Stimulated activated naive CD8-positive, alpha-beta T cell treated with anti-CD3 and anti-CD28 coated beads, Interleukin-15, Interleukin-2, amounts not matched to agents 100 ng/mL and 50 ng/mL, for 24 hours (primary cell): Measurements from ENCODE around the gene CLDN20.

Source experiments
- H3K27ac Mint-ChIP-seq: one replicate; pipeline ENCODE4 v1.8.0; 2021; ENCODE audit warnings: mild to moderate bottlenecking, mixed read lengths
- H3K27me3 Mint-ChIP-seq: one replicate; pipeline ENCODE4 v1.8.0; 2021; ENCODE audit warnings: mixed read lengths
- H3K36me3 Mint-ChIP-seq: one replicate; pipeline ENCODE4 v1.8.0; 2021; ENCODE audit warnings: low read depth, mixed read lengths
- H3K4me1 Mint-ChIP-seq: one replicate; pipeline ENCODE4 v1.8.0; 2021; ENCODE audit warnings: low read depth, mixed read lengths
- H3K4me3 Mint-ChIP-seq: one replicate; pipeline ENCODE4 v1.8.0; 2021; ENCODE audit warnings: mild to moderate bottlenecking, mixed read lengths
- H3K9me3 Mint-ChIP-seq: one replicate; pipeline ENCODE4 v1.8.0; 2021; ENCODE audit warnings: mixed read lengths

CLDN20 gene

GRCh38 chr6:155271145-155271544, 7.3 kb downstream of the CLDN20 start:
- H3K9me3 Mint-ChIP-seq, result no peaks in the 10 kb centered on the region
- H3K4me1 Mint-ChIP-seq, result peaks cover 12% of the 10 kb centered on the region
- H3K27ac Mint-ChIP-seq, result no peak overlapping the region
- H3K36me3 Mint-ChIP-seq, result peaks cover 44% of the 10 kb centered on the region
- no peak overlapping the region for H3K4me3 Mint-ChIP-seq
- H3K27me3 Mint-ChIP-seq, result no peaks in the 10 kb centered on the region

GRCh38 chr6:155272353-155273232, 8.8 kb downstream of the CLDN20 start:
- Mint-ChIP-seq H3K4me3 (no peak overlapping the region), H3K27me3 (no peaks in the 10 kb centered on the region), H3K9me3 (no peaks in the 10 kb centered on the region), H3K27ac (no peak overlapping the region), H3K36me3 (peaks cover 47% of the 10 kb centered on the region), H3K4me1 (peaks cover 12% of the 10 kb centered on the region)

GRCh38 chr6:155273431-155273830, 9.6 kb downstream of the CLDN20 start:
- Mint-ChIP-seq H3K9me3 (no peaks in the 10 kb centered on the region), H3K36me3 (peaks cover 45% of the 10 kb centered on the region), H3K4me1 (peaks cover 6% of the 10 kb centered on the region), H3K27ac (peak overlapping the region; percentile 21), H3K27me3 (no peaks in the 10 kb centered on the region), H3K4me3 (no peak overlapping the region)

GRCh38 chr6:155274106-155274505, 10.3 kb downstream of the CLDN20 start:
- H3K27me3 Mint-ChIP-seq, result no peaks in the 10 kb centered on the region
- H3K27ac Mint-ChIP-seq, result no peak overlapping the region
- H3K4me1 Mint-ChIP-seq, result peaks cover 5% of the 10 kb centered on the region
- H3K36me3 Mint-ChIP-seq, result peaks cover 51% of the 10 kb centered on the region
- H3K9me3 Mint-ChIP-seq, result no peaks in the 10 kb centered on the region
- no peak overlapping the region for H3K4me3 Mint-ChIP-seq

DNA sequence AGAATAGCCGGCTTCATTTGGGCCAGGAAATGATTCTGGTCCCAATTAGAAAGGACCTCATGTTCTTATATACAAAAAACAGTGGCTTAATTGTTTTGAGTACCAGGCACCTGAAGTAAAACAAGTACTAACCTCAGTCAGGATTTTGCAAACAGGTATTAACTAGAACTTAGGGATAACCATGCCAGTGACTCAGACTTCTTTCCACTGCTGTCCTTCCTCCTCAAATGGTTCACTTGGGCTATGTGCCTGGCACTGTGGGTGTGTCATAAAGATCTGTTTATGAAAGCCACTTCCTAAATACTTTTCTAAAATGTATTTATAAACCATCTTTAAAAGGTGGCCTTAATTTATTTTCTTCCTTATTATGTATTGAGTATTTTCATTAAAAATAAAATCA, 10.7 kb downstream of the CLDN20 start:
- H3K36me3 Mint-ChIP-seq, result peaks cover 55% of the 10 kb centered on the region

GRCh38 chr6:155275808-155276480, 12.1 kb downstream of the CLDN20 start:
- no peaks in the 10 kb centered on the region for H3K27me3 Mint-ChIP-seq
- no peaks in the 10 kb centered on the region for H3K9me3 Mint-ChIP-seq
- no peak overlapping the region for H3K4me3 Mint-ChIP-seq
- H3K4me1 Mint-ChIP-seq, result peaks cover 5% of the 10 kb centered on the region
- H3K27ac Mint-ChIP-seq, result no peak overlapping the region
- peaks cover 61% of the 10 kb centered on the region for H3K36me3 Mint-ChIP-seq

More for the DNA sequence above, 10.7 kb downstream of the CLDN20 start:
- Mint-ChIP-seq H3K4me1 (peaks cover 5% of the 10 kb centered on the region), H3K9me3 (no peaks in the 10 kb centered on the region), H3K27me3 (no peaks in the 10 kb centered on the region), H3K27ac (no peak overlapping the region), H3K4me3 (no peak overlapping the region)

GRCh38 chr6:155276638-155277037, 12.8 kb downstream of the CLDN20 start:
- H3K27ac Mint-ChIP-seq, result no peak overlapping the region
- H3K4me3 Mint-ChIP-seq, result no peak overlapping the region
- no peaks in the 10 kb centered on the region for H3K9me3 Mint-ChIP-seq
- H3K36me3 Mint-ChIP-seq, result peaks cover 64% of the 10 kb centered on the region
- H3K4me1 Mint-ChIP-seq, result peaks cover 5% of the 10 kb centered on the region
- H3K27me3 Mint-ChIP-seq, result no peaks in the 10 kb centered on the region

GRCh38 chr6:155278319-155279049, 14.7 kb downstream of the CLDN20 start:
- Mint-ChIP-seq H3K9me3 (no peaks in the 10 kb centered on the region), H3K27me3 (no peaks in the 10 kb centered on the region), H3K4me1 (peaks cover 3% of the 10 kb centered on the region), H3K4me3 (no peak overlapping the region), H3K27ac (no peak overlapping the region), H3K36me3 (peaks cover 65% of the 10 kb centered on the region)

DNA sequence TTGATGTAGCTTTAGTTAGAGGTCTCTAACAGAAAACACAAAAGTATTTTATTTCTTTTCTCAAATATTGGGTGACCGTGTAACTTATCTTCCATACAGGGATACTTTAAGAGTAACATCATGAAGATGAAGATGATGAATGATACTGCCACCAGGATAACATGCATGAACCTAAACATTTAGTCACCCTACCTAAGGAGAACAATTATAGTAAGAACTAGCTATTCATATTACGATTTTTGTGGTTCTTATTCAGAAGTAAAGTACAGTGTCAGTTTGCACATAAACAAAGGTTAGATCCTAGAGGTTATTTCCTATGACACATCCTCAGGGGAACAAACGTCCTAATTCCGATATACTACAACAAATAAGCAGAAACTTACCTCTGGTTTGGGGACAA, 21.0 kb downstream of the CLDN20 start:
- Mint-ChIP-seq H3K36me3 (peaks cover 70% of the 10 kb centered on the region), H3K4me3 (no peak overlapping the region), H3K27me3 (no peaks in the 10 kb centered on the region), H3K4me1 (no peaks in the 10 kb centered on the region), H3K27ac (no peak overlapping the region), H3K9me3 (no peaks in the 10 kb centered on the region)

DNA sequence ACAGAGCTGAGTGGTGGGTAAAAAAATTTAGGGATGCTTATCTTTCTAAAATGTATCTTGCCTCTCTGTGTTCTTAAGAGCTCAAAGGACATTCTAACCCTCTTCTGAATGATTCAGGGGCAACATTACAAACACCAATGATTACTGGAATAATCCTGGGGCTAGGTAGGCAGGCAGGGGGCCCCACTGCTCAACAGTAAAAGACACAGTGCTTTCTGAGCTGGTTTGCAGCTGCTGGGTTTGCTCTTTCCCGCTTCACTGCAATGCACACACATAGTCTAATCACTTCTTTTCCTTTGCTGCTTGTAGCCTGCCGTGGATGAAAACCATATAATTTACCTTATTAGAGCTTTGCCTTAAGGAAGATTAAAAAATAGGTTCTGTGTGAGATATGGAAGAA, 23.9 kb downstream of the CLDN20 start:
- no peak overlapping the region for H3K27ac Mint-ChIP-seq
- H3K27me3 Mint-ChIP-seq, result no peaks in the 10 kb centered on the region
- H3K9me3 Mint-ChIP-seq, result no peaks in the 10 kb centered on the region
- H3K36me3 Mint-ChIP-seq, result peaks cover 69% of the 10 kb centered on the region
- no peaks in the 10 kb centered on the region for H3K4me1 Mint-ChIP-seq
- no peak overlapping the region for H3K4me3 Mint-ChIP-seq

- Mint-ChIP-seq H3K4me3 (no peak overlapping the region), H3K9me3 (no peaks in the 10 kb centered on the region), H3K36me3 (peaks cover 70% of the 10 kb centered on the region), H3K4me1 (no peaks in the 10 kb centered on the region), H3K27ac (no peak overlapping the region), H3K27me3 (no peaks in the 10 kb centered on the region)
These were observed 26.7 kb downstream of the CLDN20 start for GRCh38 chr6:155290491-155290890.

- no peak overlapping the region for H3K4me3 Mint-ChIP-seq
- H3K27ac Mint-ChIP-seq, result no peak overlapping the region
- no peaks in the 10 kb centered on the region for H3K9me3 Mint-ChIP-seq
- peaks cover 68% of the 10 kb centered on the region for H3K36me3 Mint-ChIP-seq
- no peaks in the 10 kb centered on the region for H3K27me3 Mint-ChIP-seq
- no peaks in the 10 kb centered on the region for H3K4me1 Mint-ChIP-seq
These were observed 27.5 kb downstream of the CLDN20 start for GRCh38 chr6:155291291-155291690.

- Mint-ChIP-seq H3K36me3 (peaks cover 72% of the 10 kb centered on the region), H3K4me3 (no peak overlapping the region), H3K27ac (no peak overlapping the region), H3K9me3 (no peaks in the 10 kb centered on the region), H3K4me1 (peaks cover 4% of the 10 kb centered on the region), H3K27me3 (no peaks in the 10 kb centered on the region)
These were observed 28.9 kb downstream of the CLDN20 start for GRCh38 chr6:155292711-155293110.

GRCh38 chr6:155297669-155298068, 33.9 kb downstream of the CLDN20 start:
- Mint-ChIP-seq H3K4me3 (no peak overlapping the region), H3K27me3 (no peaks in the 10 kb centered on the region), H3K36me3 (peaks cover 67% of the 10 kb centered on the region), H3K4me1 (peaks cover 4% of the 10 kb centered on the region), H3K9me3 (no peaks in the 10 kb centered on the region), H3K27ac (peak overlapping the region; percentile 72)

- Mint-ChIP-seq H3K9me3 (no peaks in the 10 kb centered on the region), H3K4me1 (peaks cover 4% of the 10 kb centered on the region), H3K36me3 (peaks cover 68% of the 10 kb centered on the region), H3K27me3 (no peaks in the 10 kb centered on the region), H3K4me3 (no peak overlapping the region), H3K27ac (no peak overlapping the region)
These were observed 38.1 kb downstream of the CLDN20 start for GRCh38 chr6:155301867-155302266.
